Neural cell (in vitro differentiated cells): ENCODE data around the gene RILPL1.

Experiments
- MXI1 ChIP-seq: fragments of 450-650 bp; conservative IDR thresholded peaks from 2 replicates; pipeline ENCODE4 v1.6.1; 2014; ENCODE audit warnings: antibody characterized with exemption, mild to moderate bottlenecking; ENCODE audit not compliant: poor library complexity, severe bottlenecking
- RAD21 ChIP-seq: fragments of 450-650 bp; conservative IDR thresholded peaks from 2 replicates; pipeline ENCODE4 v1.6.1; 2014; ENCODE audit warnings: antibody characterized with exemption, mild to moderate bottlenecking, moderate library complexity
- TAF1 ChIP-seq: IDR thresholded peaks from 2 replicates; pipeline ENCODE4 v1.6.1; 2012; ENCODE audit warnings: low read depth
- TF ChIP-seq, protein P1 (sequence below): fragments of 450-650 bp; IDR thresholded peaks from 2 replicates; pipeline ENCODE4 v1.5.1; 2014; ENCODE audit warnings: antibody characterized with exemption, mild to moderate bottlenecking, moderate library complexity; ENCODE audit not compliant: poor library complexity, severe bottlenecking

DNA sequence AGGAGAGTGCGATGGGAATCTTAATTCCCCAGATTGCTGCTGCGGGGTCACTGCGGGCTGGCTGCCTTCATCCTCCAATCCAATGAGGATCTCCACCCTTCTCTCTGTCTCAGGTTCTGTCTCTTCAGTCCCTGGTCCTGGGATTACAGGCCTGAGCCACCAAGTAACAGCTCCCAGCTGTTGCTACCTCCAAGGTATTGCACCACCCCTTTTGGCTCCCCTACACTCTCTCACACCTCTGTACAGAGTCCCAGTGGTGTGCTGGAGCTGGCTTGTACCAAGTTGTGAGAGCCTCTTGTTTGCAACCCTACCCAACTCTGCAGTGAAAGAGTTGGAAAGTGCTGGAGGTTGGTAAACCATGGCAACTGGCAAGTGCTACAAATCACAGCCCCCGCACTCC lies 10.0 kb upstream of the RILPL1 start:
- TF ChIP-seq, protein P1, sequence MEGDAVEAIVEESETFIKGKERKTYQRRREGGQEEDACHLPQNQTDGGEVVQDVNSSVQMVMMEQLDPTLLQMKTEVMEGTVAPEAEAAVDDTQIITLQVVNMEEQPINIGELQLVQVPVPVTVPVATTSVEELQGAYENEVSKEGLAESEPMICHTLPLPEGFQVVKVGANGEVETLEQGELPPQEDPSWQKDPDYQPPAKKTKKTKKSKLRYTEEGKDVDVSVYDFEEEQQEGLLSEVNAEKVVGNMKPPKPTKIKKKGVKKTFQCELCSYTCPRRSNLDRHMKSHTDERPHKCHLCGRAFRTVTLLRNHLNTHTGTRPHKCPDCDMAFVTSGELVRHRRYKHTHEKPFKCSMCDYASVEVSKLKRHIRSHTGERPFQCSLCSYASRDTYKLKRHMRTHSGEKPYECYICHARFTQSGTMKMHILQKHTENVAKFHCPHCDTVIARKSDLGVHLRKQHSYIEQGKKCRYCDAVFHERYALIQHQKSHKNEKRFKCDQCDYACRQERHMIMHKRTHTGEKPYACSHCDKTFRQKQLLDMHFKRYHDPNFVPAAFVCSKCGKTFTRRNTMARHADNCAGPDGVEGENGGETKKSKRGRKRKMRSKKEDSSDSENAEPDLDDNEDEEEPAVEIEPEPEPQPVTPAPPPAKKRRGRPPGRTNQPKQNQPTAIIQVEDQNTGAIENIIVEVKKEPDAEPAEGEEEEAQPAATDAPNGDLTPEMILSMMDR = no peak
- no peak for TF ChIP-seq TAF1
- TF ChIP-seq RAD21 = no peak
- no peak for TF ChIP-seq MXI1
